Measurements from ENCODE around the gene EGR4.
"Not testable (repeated sequence)": the region's sequence is repeated elsewhere in the genome, so short reads cannot be mapped to it uniquely, and the experiment has no call there.

EGR4 gene

DNA sequence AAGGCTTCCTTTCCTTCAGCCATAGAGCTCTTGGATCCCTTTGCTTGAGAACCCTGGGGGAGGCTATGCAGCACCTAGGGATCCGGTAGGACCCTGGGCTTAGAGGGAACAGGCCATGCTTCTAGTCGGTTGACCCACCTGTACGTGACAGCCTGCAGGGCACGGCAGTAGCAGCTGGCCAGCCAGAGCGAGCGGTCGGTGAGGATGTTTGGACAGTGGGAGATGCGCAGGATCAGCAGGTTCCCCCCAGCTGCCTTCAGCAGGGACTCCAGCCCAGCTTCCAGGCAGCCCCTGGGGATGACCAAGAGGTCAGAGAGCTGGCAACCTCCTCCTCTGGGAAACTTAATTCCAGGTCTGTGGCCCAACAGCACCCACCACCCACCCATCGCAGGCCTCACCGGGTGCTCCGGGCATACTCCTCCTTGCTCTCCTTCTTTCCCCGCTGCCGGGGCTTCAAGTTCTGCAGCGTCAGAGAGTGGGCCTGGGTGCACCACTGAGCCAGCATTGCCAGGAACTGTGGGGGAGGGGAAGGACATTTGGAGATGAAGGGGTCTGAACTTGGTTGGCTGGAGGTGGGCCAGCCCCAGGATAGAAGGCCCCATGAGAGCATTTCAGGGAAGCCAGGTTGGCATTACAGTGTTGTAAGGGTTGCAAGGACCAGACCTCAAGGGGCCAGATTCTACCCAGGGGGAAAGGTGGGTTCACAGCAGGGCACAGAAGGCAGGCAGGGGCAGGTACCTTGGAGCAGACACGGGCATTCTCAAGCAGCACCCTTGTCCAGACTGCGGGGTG lies 29.6 kb downstream of the EGR4 start:
- H3K36me3 ChIP-seq (ENCODE audit: insufficient read depth, low read length) = no peaks in the 10 kb centered on the region
- no peaks in the 10 kb centered on the region for H3K79me2 ChIP-seq (ENCODE audit: control insufficient read depth, insufficient read depth, low read length, unreplicated experiment)
- H3K27me3 ChIP-seq (ENCODE audit: insufficient read depth, low read length) = peaks cover 4% of the 10 kb centered on the region; the same call in 1 of the 2 replicates
- H3K4me1 ChIP-seq (ENCODE audit: control insufficient read depth, insufficient read depth, low read length, unreplicated experiment) = no peaks in the 10 kb centered on the region
- no peak overlapping the region for H3K4me3 ChIP-seq (ENCODE audit: low read depth, low read length)
- H2AFZ ChIP-seq (ENCODE audit: low read length, unreplicated experiment) = no peak overlapping the region
- no peak overlapping the region for H3K27ac ChIP-seq (ENCODE audit: low read depth, low read length)

DNA sequence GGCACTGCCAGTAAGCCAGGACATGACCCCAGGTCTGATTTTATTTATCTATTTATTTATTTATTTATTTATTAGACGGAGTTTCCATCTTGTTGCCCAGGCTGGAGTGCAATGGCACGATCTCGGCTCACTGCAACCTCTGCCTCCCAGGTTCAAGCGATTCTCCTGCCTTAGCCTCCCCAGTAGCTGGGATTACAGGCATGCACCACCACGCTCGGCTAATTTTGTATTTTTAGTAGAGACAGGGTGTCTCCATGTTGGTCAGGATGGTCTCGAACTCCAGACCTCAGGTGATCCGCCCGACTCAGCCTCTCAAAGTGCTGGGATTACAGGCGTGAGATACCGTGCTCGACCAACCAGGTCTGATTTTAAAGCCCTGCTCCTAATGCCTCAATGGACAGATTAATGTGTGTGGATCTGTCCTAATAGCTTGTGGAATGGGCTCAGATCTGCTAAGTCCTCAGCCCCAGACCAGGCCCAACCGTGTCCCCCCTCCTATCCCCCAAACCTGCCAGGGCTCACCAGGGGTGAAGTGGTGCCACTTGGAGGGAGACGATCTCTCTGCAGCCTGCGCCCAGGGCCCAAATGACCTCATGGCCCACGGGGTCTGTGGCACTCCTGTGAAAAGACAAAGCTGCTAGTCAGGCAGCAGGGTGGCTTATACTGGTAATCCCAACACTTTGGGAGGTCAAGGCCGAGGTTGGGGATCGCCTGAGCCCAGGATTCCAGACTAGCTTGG lies 30.5 kb downstream of the EGR4 start:
- H3K36me3 ChIP-seq (ENCODE audit: insufficient read depth, low read length); H3K79me2 ChIP-seq (ENCODE audit: control insufficient read depth, insufficient read depth, low read length, unreplicated experiment); H3K4me1 ChIP-seq (ENCODE audit: control insufficient read depth, insufficient read depth, low read length, unreplicated experiment); H2AFZ ChIP-seq (ENCODE audit: low read length, unreplicated experiment); H3K27me3 ChIP-seq (ENCODE audit: insufficient read depth, low read length); H3K27ac ChIP-seq (ENCODE audit: low read depth, low read length); H3K4me3 ChIP-seq (ENCODE audit: low read depth, low read length): not testable (repeated sequence)

DNA sequence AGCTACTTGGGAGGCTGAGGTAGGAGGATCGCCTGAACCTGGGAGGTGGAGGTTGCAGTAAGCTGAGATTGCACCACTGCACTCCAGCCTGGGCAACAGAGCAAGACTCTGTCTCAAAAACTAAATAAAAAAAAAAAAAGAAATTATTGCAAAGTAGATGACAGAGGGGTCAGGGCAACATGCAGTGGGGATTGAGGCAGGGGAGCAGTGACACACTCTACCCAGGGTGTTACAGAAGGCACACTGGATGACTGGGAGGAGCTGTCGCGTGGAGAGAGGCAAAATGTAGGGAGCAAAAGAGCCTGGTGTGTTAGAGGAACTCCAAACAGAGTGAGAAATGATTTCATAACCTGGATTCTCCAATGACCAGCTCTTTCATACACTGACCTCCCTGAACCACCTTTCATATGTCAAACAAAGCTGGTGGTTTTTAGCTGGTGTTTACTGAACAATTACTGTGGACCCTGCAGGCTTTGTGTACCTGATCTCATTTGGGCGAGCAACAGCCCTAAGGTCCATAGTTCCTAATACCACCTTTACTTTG lies 31.2 kb downstream of the EGR4 start:
- Histone ChIP-seq H3K4me1 (ENCODE audit: control insufficient read depth, insufficient read depth, low read length, unreplicated experiment) (no peaks in the 10 kb centered on the region), H3K79me2 (ENCODE audit: control insufficient read depth, insufficient read depth, low read length, unreplicated experiment) (no peaks in the 10 kb centered on the region), H2AFZ (ENCODE audit: low read length, unreplicated experiment) (no peak overlapping the region), H3K4me3 (ENCODE audit: low read depth, low read length) (no peak overlapping the region), H3K27ac (ENCODE audit: low read depth, low read length) (no peak overlapping the region), H3K36me3 (ENCODE audit: insufficient read depth, low read length) (no peaks in the 10 kb centered on the region), H3K27me3 (ENCODE audit: insufficient read depth, low read length) (no peaks in the 10 kb centered on the region)

DNA sequence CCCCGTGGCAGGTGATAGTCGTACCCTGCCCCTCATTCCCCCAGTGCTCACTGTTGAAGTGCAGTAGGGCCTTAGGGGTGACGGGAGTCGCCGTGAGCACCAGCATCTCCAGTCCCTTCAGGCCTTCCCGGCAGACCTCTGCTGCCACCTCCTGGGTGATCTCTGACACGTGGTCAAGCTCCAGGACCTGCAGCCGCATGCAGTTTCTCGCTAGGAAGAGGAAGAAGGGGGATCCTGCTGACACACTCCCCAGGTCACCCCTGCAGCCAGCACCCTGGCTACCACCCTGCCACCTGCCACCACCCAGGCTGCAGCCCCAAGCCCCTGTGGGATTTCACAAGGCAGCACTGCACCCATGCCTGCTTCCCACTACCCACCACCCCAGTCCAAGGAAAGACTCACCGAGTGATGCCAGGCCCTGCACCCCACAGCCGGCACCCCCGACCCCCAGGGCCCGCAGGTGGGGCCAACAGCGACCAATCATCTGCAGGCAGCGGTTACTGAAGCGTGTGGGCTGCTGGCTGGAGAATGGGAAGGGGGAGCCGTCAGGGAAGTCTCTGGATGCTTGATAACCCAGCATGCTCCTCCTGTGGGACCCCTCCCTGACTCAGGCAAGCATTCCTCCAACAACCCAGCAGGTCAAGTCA lies 32.9 kb downstream of the EGR4 start:
- H3K79me2 ChIP-seq (ENCODE audit: control insufficient read depth, insufficient read depth, low read length, unreplicated experiment) = no peaks in the 10 kb centered on the region
- no peaks in the 10 kb centered on the region for H3K27me3 ChIP-seq (ENCODE audit: insufficient read depth, low read length)
- no peak overlapping the region for H3K27ac ChIP-seq (ENCODE audit: low read depth, low read length)
- H3K36me3 ChIP-seq (ENCODE audit: insufficient read depth, low read length) = no peaks in the 10 kb centered on the region
- H3K4me1 ChIP-seq (ENCODE audit: control insufficient read depth, insufficient read depth, low read length, unreplicated experiment) = no peaks in the 10 kb centered on the region
- no peak overlapping the region for H3K4me3 ChIP-seq (ENCODE audit: low read depth, low read length)
- no peak overlapping the region for H2AFZ ChIP-seq (ENCODE audit: low read length, unreplicated experiment)

DNA sequence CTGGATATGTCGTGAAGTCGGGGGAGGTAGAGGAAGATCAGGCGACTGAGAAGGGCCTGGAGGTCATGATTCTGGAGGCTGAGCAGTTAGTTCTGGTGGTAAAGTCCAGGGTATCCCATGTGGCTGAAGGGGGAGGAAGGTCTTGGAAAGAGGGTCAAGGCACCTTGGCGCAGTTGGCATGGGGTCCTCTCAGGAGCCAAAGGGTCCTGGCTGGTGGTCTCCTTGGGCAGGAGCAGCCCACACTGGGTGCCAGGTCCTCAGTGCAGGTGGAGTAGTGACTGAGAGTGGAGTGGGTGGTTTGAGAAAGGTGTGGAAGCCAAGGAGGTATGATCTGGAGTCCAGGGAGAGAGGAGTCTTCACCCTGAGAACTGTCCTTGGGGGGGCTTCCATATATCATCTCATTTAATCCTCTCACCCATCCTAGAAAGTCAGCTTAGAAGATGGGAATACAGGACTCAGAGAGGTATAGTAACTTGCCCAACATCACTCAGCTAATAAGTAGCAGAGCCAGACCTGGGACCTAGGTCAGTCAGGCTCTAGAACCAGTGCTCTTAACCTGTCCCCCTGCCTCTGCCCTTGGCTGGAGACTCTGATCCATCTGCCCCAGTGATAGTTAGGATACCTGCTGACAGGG lies 33.5 kb downstream of the EGR4 start:
- no peaks in the 10 kb centered on the region for H3K36me3 ChIP-seq (ENCODE audit: insufficient read depth, low read length)
- no peak overlapping the region for H3K27ac ChIP-seq (ENCODE audit: low read depth, low read length)
- H3K79me2 ChIP-seq (ENCODE audit: control insufficient read depth, insufficient read depth, low read length, unreplicated experiment) = no peaks in the 10 kb centered on the region
- H3K4me3 ChIP-seq (ENCODE audit: low read depth, low read length) = no peak overlapping the region
- no peaks in the 10 kb centered on the region for H3K4me1 ChIP-seq (ENCODE audit: control insufficient read depth, insufficient read depth, low read length, unreplicated experiment)
- H3K27me3 ChIP-seq (ENCODE audit: insufficient read depth, low read length) = no peaks in the 10 kb centered on the region
- no peak overlapping the region for H2AFZ ChIP-seq (ENCODE audit: low read length, unreplicated experiment)

DNA sequence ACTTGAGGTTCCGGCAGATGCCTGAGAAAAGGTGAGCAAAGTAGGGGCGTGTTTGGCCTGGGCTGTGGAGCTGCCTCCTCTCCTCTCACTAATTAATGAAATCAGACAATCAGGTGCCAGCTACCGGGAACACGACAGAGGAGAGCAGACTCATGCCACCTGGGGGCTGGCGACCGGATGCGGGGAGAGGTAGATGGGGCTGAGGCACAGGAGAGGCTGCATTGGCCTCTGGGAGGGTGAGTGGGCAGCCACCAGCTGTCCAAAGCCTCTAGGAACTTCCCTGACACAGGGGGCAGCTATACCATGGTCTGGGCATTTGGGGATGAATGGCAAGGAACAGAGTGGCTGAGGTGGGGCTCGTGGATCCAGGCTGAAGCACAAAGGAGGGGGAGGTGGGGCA lies 34.1 kb downstream of the EGR4 start:
- Histone ChIP-seq H3K27ac (ENCODE audit: low read depth, low read length) (no peak overlapping the region), H3K4me1 (ENCODE audit: control insufficient read depth, insufficient read depth, low read length, unreplicated experiment) (no peaks in the 10 kb centered on the region), H2AFZ (ENCODE audit: low read length, unreplicated experiment) (no peak overlapping the region), H3K36me3 (ENCODE audit: insufficient read depth, low read length) (peaks cover 4% of the 10 kb centered on the region; the same call in 1 of the 2 replicates), H3K79me2 (ENCODE audit: control insufficient read depth, insufficient read depth, low read length, unreplicated experiment) (no peaks in the 10 kb centered on the region), H3K27me3 (ENCODE audit: insufficient read depth, low read length) (no peaks in the 10 kb centered on the region), H3K4me3 (ENCODE audit: low read depth, low read length) (no peak overlapping the region)

DNA sequence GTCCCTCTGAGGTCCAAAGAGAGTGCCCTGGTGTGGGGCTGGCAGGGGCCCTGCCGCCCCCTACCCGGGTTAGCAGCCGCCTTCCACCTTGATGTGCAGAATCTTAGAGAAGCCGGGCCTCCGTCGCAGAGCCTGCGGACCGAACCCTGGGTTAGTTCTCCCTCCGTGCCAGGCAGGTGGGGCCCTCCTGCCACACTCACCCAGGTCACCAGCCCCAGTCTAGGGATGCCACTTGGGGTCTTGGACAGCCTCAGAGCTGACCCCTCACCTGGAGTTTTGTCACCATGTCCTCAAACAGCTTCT lies 34.5 kb downstream of the EGR4 start:
- Histone ChIP-seq H2AFZ (ENCODE audit: low read length, unreplicated experiment) (no peak overlapping the region), H3K27ac (ENCODE audit: low read depth, low read length) (no peak overlapping the region), H3K27me3 (ENCODE audit: insufficient read depth, low read length) (no peaks in the 10 kb centered on the region), H3K79me2 (ENCODE audit: control insufficient read depth, insufficient read depth, low read length, unreplicated experiment) (no peaks in the 10 kb centered on the region), H3K4me1 (ENCODE audit: control insufficient read depth, insufficient read depth, low read length, unreplicated experiment) (no peaks in the 10 kb centered on the region), H3K4me3 (ENCODE audit: low read depth, low read length) (no peak overlapping the region), H3K36me3 (ENCODE audit: insufficient read depth, low read length) (peaks cover 7% of the 10 kb centered on the region; the same call in 1 of the 2 replicates)

DNA sequence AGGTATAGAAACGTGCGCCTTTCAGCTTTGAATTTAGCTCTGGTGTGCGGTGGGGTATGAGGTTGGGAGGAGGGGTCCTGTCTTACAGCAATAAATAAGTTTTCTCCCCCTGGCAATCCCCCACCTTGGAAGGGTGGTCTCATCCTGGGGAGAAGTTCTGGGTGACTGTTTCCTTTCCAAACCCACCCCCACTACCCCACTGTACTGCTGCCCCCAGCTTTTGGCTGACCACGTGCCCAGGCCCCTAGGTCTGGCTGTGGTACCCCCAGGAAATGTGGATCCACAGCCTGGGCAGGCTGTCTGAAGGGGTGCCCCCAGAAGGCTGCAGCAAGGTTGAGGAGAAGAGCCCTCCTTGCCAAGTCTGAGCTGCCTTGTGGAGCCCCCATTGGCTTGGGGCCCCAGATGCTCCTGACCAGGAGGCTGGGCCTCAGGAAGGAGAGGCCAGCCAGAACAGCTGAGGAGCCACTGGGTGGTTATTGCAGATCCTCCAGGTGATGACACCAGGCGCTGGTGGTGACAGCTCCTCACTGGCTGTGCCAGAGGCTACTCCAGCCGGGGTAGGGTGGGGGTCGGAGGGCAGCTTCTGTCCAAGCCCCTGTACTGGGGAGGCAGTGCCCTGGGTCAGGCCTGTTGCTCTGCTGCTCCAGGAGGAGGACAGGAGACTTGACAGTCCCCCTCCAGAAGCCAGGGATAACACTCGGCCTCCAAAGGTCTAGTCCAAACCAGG lies 35.0 kb downstream of the EGR4 start:
- Histone ChIP-seq H3K4me3 (ENCODE audit: low read depth, low read length) (no peak overlapping the region), H3K36me3 (ENCODE audit: insufficient read depth, low read length) (peaks cover 7% of the 10 kb centered on the region; the same call in 1 of the 2 replicates), H3K79me2 (ENCODE audit: control insufficient read depth, insufficient read depth, low read length, unreplicated experiment) (no peaks in the 10 kb centered on the region), H2AFZ (ENCODE audit: low read length, unreplicated experiment) (no peak overlapping the region), H3K27me3 (ENCODE audit: insufficient read depth, low read length) (no peaks in the 10 kb centered on the region), H3K27ac (ENCODE audit: low read depth, low read length) (no peak overlapping the region), H3K4me1 (ENCODE audit: control insufficient read depth, insufficient read depth, low read length, unreplicated experiment) (no peaks in the 10 kb centered on the region)

DNA sequence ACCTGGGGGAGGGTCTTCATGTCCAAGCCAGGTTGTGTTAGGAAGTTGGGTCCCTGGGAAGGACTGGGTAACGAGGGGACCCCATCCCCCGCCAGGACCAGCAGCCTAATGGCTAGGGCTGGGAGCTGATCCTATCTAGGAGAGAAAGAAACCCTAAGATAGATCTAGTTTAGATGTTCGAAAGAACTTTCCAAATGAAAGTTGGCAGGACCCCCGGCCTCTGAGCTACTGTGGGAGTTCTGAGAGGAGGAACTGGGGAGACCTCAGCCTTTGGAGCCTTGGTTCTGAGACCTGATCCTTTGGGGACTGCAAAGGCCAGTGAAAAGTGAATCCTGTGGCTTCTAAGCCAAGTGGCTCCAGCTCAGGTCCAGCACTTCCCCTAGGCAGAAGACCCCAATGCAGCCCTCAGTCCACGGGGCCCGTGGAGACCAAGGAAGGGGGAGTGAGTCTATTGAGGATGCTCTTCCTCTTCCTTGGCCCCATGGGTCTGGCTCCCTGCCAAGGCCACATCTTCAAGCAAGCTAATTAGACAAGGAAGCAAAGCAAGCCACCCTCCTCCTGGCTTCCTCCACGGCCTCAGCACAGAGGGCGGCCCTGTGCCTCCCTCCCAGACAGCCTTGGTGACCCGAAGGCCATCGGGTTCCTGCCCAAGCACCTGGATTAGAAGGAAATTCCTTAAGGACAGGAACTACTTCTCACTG lies 35.8 kb downstream of the EGR4 start:
- H3K27me3 ChIP-seq (ENCODE audit: insufficient read depth, low read length) = no peaks in the 10 kb centered on the region
- no peak overlapping the region for H3K4me3 ChIP-seq (ENCODE audit: low read depth, low read length)
- no peaks in the 10 kb centered on the region for H3K79me2 ChIP-seq (ENCODE audit: control insufficient read depth, insufficient read depth, low read length, unreplicated experiment)
- no peak overlapping the region for H2AFZ ChIP-seq (ENCODE audit: low read length, unreplicated experiment)
- peaks cover 7% of the 10 kb centered on the region; the same call in 1 of the 2 replicates for H3K36me3 ChIP-seq (ENCODE audit: insufficient read depth, low read length)
- H3K4me1 ChIP-seq (ENCODE audit: control insufficient read depth, insufficient read depth, low read length, unreplicated experiment) = no peaks in the 10 kb centered on the region
- H3K27ac ChIP-seq (ENCODE audit: low read depth, low read length) = no peak overlapping the region
